IPS DF 6.9 (cell line): Measurements from ENCODE around the gene CDKN2C.
A peak's percentile ranks its signal among the peaks of the same experiment; 100 is the strongest.
"Not testable (repeated sequence)": the region's sequence is repeated elsewhere in the genome, so short reads cannot be mapped to it uniquely, and the experiment has no call there.

Experiments
- DNase-seq: peaks from one replicate; pipeline ENCODE4 v3.0.0-alpha.2; 2013; ENCODE audit warnings: low read depth, low spot score
- H3K27ac ChIP-seq: one replicate; pipeline ENCODE4 v1.5.1; 2013; ENCODE audit warnings: low read length, control low read depth
- H3K27me3 ChIP-seq: 2 replicates; pipeline ENCODE4 v1.6.1; 2013; ENCODE audit warnings: mild to moderate bottlenecking, low read length; ENCODE audit not compliant: control insufficient read depth, insufficient read depth
- H3K36me3 ChIP-seq: 2 replicates; pipeline ENCODE4 v1.6.1; 2013; ENCODE audit warnings: low read length; ENCODE audit not compliant: control insufficient read depth, insufficient read depth
- H3K4me1 ChIP-seq: 2 replicates; pipeline ENCODE4 v1.6.1; 2013; ENCODE audit warnings: low read length; ENCODE audit not compliant: control insufficient read depth, insufficient read depth
- H3K4me3 ChIP-seq: 2 replicates; pipeline ENCODE4 v1.5.1; 2013; ENCODE audit warnings: mild to moderate bottlenecking, low read length
- H3K9me3 ChIP-seq: 2 replicates; pipeline ENCODE4 v1.6.1; 2013; ENCODE audit warnings: low read length, inconsistent platforms; ENCODE audit not compliant: control insufficient read depth, insufficient read depth
- WGBS: extraction: QIAGEN DNeasy Blood & Tissue Kit; methylation state at CpG from one replicate; pipeline ENCODE4 v1.1.7; 2013; ENCODE audit warnings: mixed read lengths, missing lambda C conversion rate; ENCODE audit not compliant: insufficient read length, insufficient coverage; 5-methylcytosine and 5-hydroxymethylcytosine counted together

Gene CDKN2C

GRCh38 chr1:50969611-50970508 is at the start of gene CDKN2C:
Gene CDKN2C (plus strand): TSS chr1:50970245. CDS start chr1:50970369, 124 bp downstream.
- no peaks in the 10 kb centered on the region for H3K4me1 ChIP-seq
- peaks cover 49% of the 10 kb centered on the region for H3K27me3 ChIP-seq
- H3K9me3 ChIP-seq, result no peaks in the 10 kb centered on the region
- H3K27ac ChIP-seq, result no peak within 1 kb of the TSS
- no CpG with 5 or more reads among the region's 44 CpGs for WGBS
- DNase-seq, result no peak
- H3K36me3 ChIP-seq, result no peaks in the 10 kb centered on the region
- peak within 1 kb of the TSS; percentile 35; the same call in 1 of the 2 replicates for H3K4me3 ChIP-seq

- Histone ChIP-seq H3K27me3 (no peaks in the 10 kb centered on the region), H3K4me1 (no peaks in the 10 kb centered on the region), H3K36me3 (no peaks in the 10 kb centered on the region), H3K27ac (no peak overlapping the region), H3K9me3 (no peaks in the 10 kb centered on the region), H3K4me3 (no peak overlapping the region)
- DNase-seq, result no peak
- WGBS, result no CpG with 5 or more reads among the region's 1 CpG
Measured at GRCh38 chr1:50920409-50920808, 49.6 kb upstream of the CDKN2C start.

GRCh38 chr1:50921029-50921428 is 49.0 kb upstream of the CDKN2C start:
- no CpG with 5 or more reads among the region's 4 CpGs for WGBS
- no peaks in the 10 kb centered on the region for H3K36me3 ChIP-seq
- H3K4me1 ChIP-seq, result no peaks in the 10 kb centered on the region
- no peaks in the 10 kb centered on the region for H3K9me3 ChIP-seq
- H3K27ac ChIP-seq, result no peak overlapping the region
- H3K27me3 ChIP-seq, result no peaks in the 10 kb centered on the region
- no peak for DNase-seq
- H3K4me3 ChIP-seq, result no peak overlapping the region

GRCh38 chr1:50923564-50923963 is 46.5 kb upstream of the CDKN2C start:
- H3K4me1 ChIP-seq, result no peaks in the 10 kb centered on the region
- H3K9me3 ChIP-seq, result no peaks in the 10 kb centered on the region
- no peaks in the 10 kb centered on the region for H3K36me3 ChIP-seq
- no peak overlapping the region for H3K27ac ChIP-seq
- WGBS, result no CpG with 5 or more reads among the region's 1 CpG
- H3K4me3 ChIP-seq, result no peak overlapping the region
- H3K27me3 ChIP-seq, result no peaks in the 10 kb centered on the region
- no peak for DNase-seq

- Histone ChIP-seq H3K9me3 (no peaks in the 10 kb centered on the region), H3K4me1 (no peaks in the 10 kb centered on the region), H3K27ac (no peak overlapping the region), H3K27me3 (no peaks in the 10 kb centered on the region), H3K4me3 (no peak overlapping the region), H3K36me3 (no peaks in the 10 kb centered on the region)
- no peak for DNase-seq
- WGBS, result no CpG with 5 or more reads among the region's 2 CpGs
Measured at GRCh38 chr1:50929376-50929958, 40.6 kb upstream of the CDKN2C start.

- DNase-seq, result no peak
- Histone ChIP-seq H3K27me3 (no peaks in the 10 kb centered on the region), H3K4me3 (no peak overlapping the region), H3K27ac (no peak overlapping the region), H3K4me1 (no peaks in the 10 kb centered on the region), H3K36me3 (no peaks in the 10 kb centered on the region), H3K9me3 (no peaks in the 10 kb centered on the region)
Measured at GRCh38 chr1:50930193-50930592, 39.9 kb upstream of the CDKN2C start.

GRCh38 chr1:50930965-50931737 is 38.9 kb upstream of the CDKN2C start:
- H3K27ac ChIP-seq, result no peak overlapping the region
- no peak for DNase-seq
- no peaks in the 10 kb centered on the region for H3K27me3 ChIP-seq
- no peaks in the 10 kb centered on the region for H3K9me3 ChIP-seq
- H3K4me3 ChIP-seq, result no peak overlapping the region
- H3K36me3 ChIP-seq, result no peaks in the 10 kb centered on the region
- H3K4me1 ChIP-seq, result no peaks in the 10 kb centered on the region
- WGBS, result no CpG with 5 or more reads among the region's 6 CpGs

GRCh38 chr1:50932043-50932442 is 38.0 kb upstream of the CDKN2C start:
- H3K27ac ChIP-seq, H3K27me3 ChIP-seq, H3K36me3 ChIP-seq, H3K9me3 ChIP-seq, H3K4me1 ChIP-seq, H3K4me3 ChIP-seq, DNase-seq: not testable (repeated sequence)
- WGBS, result no CpG with 5 or more reads among the region's 4 CpGs

GRCh38 chr1:50933770-50934169 is 36.3 kb upstream of the CDKN2C start:
- H3K4me1 ChIP-seq, H3K27me3 ChIP-seq, H3K36me3 ChIP-seq, H3K9me3 ChIP-seq, H3K27ac ChIP-seq, DNase-seq, H3K4me3 ChIP-seq: not testable (repeated sequence)
- WGBS, result no CpG with 5 or more reads among the region's 3 CpGs

GRCh38 chr1:50934838-50935237 is 35.2 kb upstream of the CDKN2C start:
- no peak overlapping the region for H3K27ac ChIP-seq
- H3K36me3 ChIP-seq, result no peaks in the 10 kb centered on the region
- no peaks in the 10 kb centered on the region for H3K27me3 ChIP-seq
- no peaks in the 10 kb centered on the region for H3K4me1 ChIP-seq
- H3K4me3 ChIP-seq, result no peak overlapping the region
- DNase-seq, result no peak
- no peaks in the 10 kb centered on the region; the same call in 1 of the 2 replicates for H3K9me3 ChIP-seq
